Mammary epithelial cell (primary cell): ENCODE measurements around the gene SORCS2.

Source experiments
- CTCF ChIP-seq, 2 donors: IDR thresholded peaks in 1 of 2; conservative IDR thresholded peaks in 1 of 2; 2 replicates each; pipeline ENCODE4 v1.5.1; 2011 to 2012; ENCODE audit warnings: inconsistent platforms in 2 of 2, low read length in 2 of 2, mild to moderate bottlenecking in 2 of 2, control low read depth in 1 of 2, low read depth in 1 of 2; ENCODE audit not compliant: insufficient read depth in 1 of 2; ENCODE audit errors: extremely low read depth in 1 of 2
- EZH2 ChIP-seq: IDR thresholded peaks from 2 replicates; pipeline ENCODE4 v1.6.1; 2012; ENCODE audit warnings: low read length, inconsistent platforms, borderline replicate concordance

- TF ChIP-seq CTCF (conservative IDR thresholded peaks at IDR 0.05 in 1 of 2, IDR thresholded peaks at IDR 0.05 in 1 of 2; ENCODE audit: extremely low read depth in 1 of 2, insufficient read depth in 1 of 2, low read depth in 1 of 2, low read length in 2 of 2) = no peak
- no peak for TF ChIP-seq EZH2
Observed at GRCh38 chr4:7408166-7408565, 215.8 kb downstream of the SORCS2 start.
